ENCODE measurements around the gene TECPR2. TPM values are rescaled to one million over a fixed set of nuclear protein-coding genes. Genes with fewer than 3 reads are reported as not detected.
A peak's percentile ranks its signal among the peaks of the same experiment; 100 is the strongest.

Gene TECPR2
- total RNA-seq, 2 donors from 2014 or later, result 27.7 to 28.0 TPM

DNA sequence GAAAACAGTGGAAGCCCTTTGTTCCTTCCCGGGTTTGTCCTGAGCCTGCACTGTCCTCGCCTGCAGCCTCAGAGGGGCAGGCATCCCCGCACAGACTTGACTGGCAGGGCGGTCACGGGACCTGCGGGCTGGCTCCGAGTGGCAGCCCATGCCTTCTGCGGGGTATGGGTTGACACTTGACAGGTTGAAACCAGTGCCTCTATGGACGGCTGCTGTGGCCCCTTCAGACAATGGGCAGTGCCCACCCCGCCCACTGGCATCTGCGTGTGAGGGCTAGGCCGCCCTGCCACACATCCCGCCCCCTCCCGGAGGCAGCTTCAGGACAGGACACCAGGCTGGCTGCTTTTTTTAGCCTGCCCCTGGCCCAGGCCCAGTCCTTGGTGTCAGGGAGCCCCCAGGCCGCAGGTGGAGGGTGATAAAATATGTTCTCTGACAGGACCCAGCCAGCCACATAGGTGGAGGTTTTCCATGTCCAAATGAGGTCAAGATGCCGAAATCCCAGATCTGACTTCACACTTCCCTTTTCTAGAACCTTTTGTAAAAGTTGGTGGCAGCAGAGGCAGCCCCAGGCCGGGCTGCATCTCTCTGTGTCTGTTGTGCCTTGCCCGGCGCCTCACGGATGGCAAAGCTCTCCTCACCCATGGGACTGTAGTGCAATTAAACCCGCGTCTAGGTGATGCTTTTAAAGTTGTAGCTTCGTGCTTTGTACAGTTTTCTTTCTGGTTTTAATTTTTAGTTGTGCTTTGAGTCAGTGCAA lies 136.8 kb downstream of the TECPR2 start:
- no peak overlapping the region for H3K27ac Mint-ChIP-seq

GRCh38 chr14:102500158-102500662 lies 137.5 kb downstream of the TECPR2 start:
- peak; percentile 39 for DNase-seq
- no peak overlapping the region for H3K27ac Mint-ChIP-seq
- H3K4me3 Mint-ChIP-seq, result no peak overlapping the region
- TF ChIP-seq CTCF (conservative IDR thresholded peaks at IDR 0.05), result no peak
- Histone ChIP-seq H3K9me3 (ENCODE audit: control insufficient read depth, low read length) (no peaks in the 10 kb centered on the region), H3K36me3 (ENCODE audit: control insufficient read depth, insufficient read depth, low read length) (peaks cover 16% of the 10 kb centered on the region), H3K27ac (ENCODE audit: low read depth, low read length) (peak overlapping the region; percentile 30), H3K27me3 (ENCODE audit: control insufficient read depth, insufficient read depth, low read length, poor library complexity, severe bottlenecking) (no peaks in the 10 kb centered on the region), H3K9ac (ENCODE audit: extremely low read depth, low read length, poor library complexity, severe bottlenecking) (no peak overlapping the region), H3K4me3 (ENCODE audit: low read length) (no peak overlapping the region), H3K4me1 (ENCODE audit: control insufficient read depth, insufficient read depth, low read length) (no peaks in the 10 kb centered on the region)
- no peaks in the 10 kb centered on the region for H3K27me3 Mint-ChIP-seq (ENCODE audit: insufficient read depth)
- peaks cover 19% of the 10 kb centered on the region for H3K36me3 Mint-ChIP-seq (ENCODE audit: low read depth)
- 91 to 96% methylated on average over 13 to 14 of the region's 14 CpGs for WGBS, 2 experiments (ENCODE audit: insufficient coverage in 1 of 2, insufficient read length in 1 of 2)
- no peaks in the 10 kb centered on the region for H3K9me3 Mint-ChIP-seq
- no peaks in the 10 kb centered on the region for H3K4me1 Mint-ChIP-seq

More for the DNA sequence above, 136.8 kb downstream of the TECPR2 start:
- Mint-ChIP-seq H3K9me3 (no peaks in the 10 kb centered on the region), H3K4me3 (no peak overlapping the region), H3K27me3 (ENCODE audit: insufficient read depth) (no peaks in the 10 kb centered on the region), H3K4me1 (no peaks in the 10 kb centered on the region), H3K36me3 (ENCODE audit: low read depth) (peaks cover 19% of the 10 kb centered on the region)
- Histone ChIP-seq H3K4me1 (ENCODE audit: control insufficient read depth, insufficient read depth, low read length) (no peaks in the 10 kb centered on the region), H3K9ac (ENCODE audit: extremely low read depth, low read length, poor library complexity, severe bottlenecking) (no peak overlapping the region), H3K9me3 (ENCODE audit: control insufficient read depth, low read length) (no peaks in the 10 kb centered on the region), H3K4me3 (ENCODE audit: low read length) (no peak overlapping the region), H3K36me3 (ENCODE audit: control insufficient read depth, insufficient read depth, low read length) (peaks cover 16% of the 10 kb centered on the region), H3K27me3 (ENCODE audit: control insufficient read depth, insufficient read depth, low read length, poor library complexity, severe bottlenecking) (no peaks in the 10 kb centered on the region), H3K27ac (ENCODE audit: low read depth, low read length) (peak overlapping the region; percentile 30)
- TF ChIP-seq CTCF (conservative IDR thresholded peaks at IDR 0.05), result no peak
- peak; percentile 41 for DNase-seq
- WGBS, 2 experiments (ENCODE audit: insufficient coverage in 1 of 2, insufficient read length in 1 of 2), result 89 to 98% methylated on average over 5 to 23 of the region's 23 CpGs

GRCh38 chr14:102500713-102501112 lies 138.0 kb downstream of the TECPR2 start:
- H3K4me1 Mint-ChIP-seq, result no peaks in the 10 kb centered on the region
- H3K27me3 Mint-ChIP-seq (ENCODE audit: insufficient read depth), result no peaks in the 10 kb centered on the region
- DNase-seq, result no peak

More at GRCh38 chr14:102500713-102501112, 138.0 kb downstream of the TECPR2 start:
- Histone ChIP-seq H3K9me3 (ENCODE audit: control insufficient read depth, low read length) (no peaks in the 10 kb centered on the region), H3K27me3 (ENCODE audit: control insufficient read depth, insufficient read depth, low read length, poor library complexity, severe bottlenecking) (no peaks in the 10 kb centered on the region), H3K9ac (ENCODE audit: extremely low read depth, low read length, poor library complexity, severe bottlenecking) (no peak overlapping the region), H3K4me1 (ENCODE audit: control insufficient read depth, insufficient read depth, low read length) (no peaks in the 10 kb centered on the region), H3K4me3 (ENCODE audit: low read length) (no peak overlapping the region), H3K27ac (ENCODE audit: low read depth, low read length) (no peak overlapping the region), H3K36me3 (ENCODE audit: control insufficient read depth, insufficient read depth, low read length) (peaks cover 16% of the 10 kb centered on the region)
- Mint-ChIP-seq H3K9me3 (no peaks in the 10 kb centered on the region), H3K4me3 (no peak overlapping the region), H3K36me3 (ENCODE audit: low read depth) (peaks cover 20% of the 10 kb centered on the region), H3K27ac (no peak overlapping the region)
- no peak for TF ChIP-seq CTCF (conservative IDR thresholded peaks at IDR 0.05)
- 81 to 83% methylated on average over 3 of the region's 3 CpGs for WGBS, 2 experiments (ENCODE audit: insufficient coverage in 1 of 2, insufficient read length in 1 of 2)
